Measurements from ENCODE around the gene ZBED4.
"Not testable (repeated sequence)": the region's sequence is repeated elsewhere in the genome, so short reads cannot be mapped to it uniquely, and the experiment has no call there.

ZBED4 gene

DNA sequence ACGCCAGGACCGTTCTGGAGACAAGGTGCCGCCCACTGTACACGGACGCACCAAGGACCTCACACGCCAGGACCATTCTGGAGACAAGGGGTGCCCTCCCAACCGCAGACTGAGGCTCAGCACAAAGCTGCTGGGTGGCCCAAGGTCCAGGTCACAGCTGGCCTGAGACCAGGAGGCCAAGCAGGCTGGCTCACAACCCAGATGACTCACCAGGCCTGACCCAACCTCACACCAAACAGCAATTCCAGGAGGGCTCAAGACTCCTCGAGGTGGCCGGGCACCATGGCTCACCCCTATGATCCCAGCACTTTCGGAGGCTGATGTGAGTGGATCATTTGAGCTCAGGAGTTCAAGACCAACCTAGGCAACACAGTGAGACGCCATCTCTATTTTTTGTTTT is 40.8 kb upstream of the ZBED4 start:
- TF ChIP-seq YY1 (IDR thresholded peaks at IDR 0.05; ENCODE audit: insufficient read depth, insufficient read length) (no peak), SUZ12 (IDR thresholded peaks at IDR 0.05; ENCODE audit: extremely low read depth, insufficient read depth, insufficient read length) (no peak), ZNF274 (IDR thresholded peaks at IDR 0.05; ENCODE audit: low read depth, low read length) (no peak)
- DNase-seq (ENCODE audit: low read depth, low spot score): no peak
- H3K9me3 ChIP-seq (ENCODE audit: insufficient read depth, low read length): no peaks in the 10 kb centered on the region
- peaks cover 2% of the 10 kb centered on the region for H3K4me1 ChIP-seq (ENCODE audit: insufficient read depth, insufficient read length)
- H3K9ac ChIP-seq (ENCODE audit: insufficient read length, low read depth): no peak overlapping the region
- no peak overlapping the region for H3K4me3 ChIP-seq (ENCODE audit: insufficient read length, low read depth)
- H3K27me3 ChIP-seq (ENCODE audit: insufficient read depth, insufficient read length): no peaks in the 10 kb centered on the region
- peaks cover 60% of the 10 kb centered on the region for H3K36me3 ChIP-seq (ENCODE audit: insufficient read depth, insufficient read length, low read length)

DNA sequence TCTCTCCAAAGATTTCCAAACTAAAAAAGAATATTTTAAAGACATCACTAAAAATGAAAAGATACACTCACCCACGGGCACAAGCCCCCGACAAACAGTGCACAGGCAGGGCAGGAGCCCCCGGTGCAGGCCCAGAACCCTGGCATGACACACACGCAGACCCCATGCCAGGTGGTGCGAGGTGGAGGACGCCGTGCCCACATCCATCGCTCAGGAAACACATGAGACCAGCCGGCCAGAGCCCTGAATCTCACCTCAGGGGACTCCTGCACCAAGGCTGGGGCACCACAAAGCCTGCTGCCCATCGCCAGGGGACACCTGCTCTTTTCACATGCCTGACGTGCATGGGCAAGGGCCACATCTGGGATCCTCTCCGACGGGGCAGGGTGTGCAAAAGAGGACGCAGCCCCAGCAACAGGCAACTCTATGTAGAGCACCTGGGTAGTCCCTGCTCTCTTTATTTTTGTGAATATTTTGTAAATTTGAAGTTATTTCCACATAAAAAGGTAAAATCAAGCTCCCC is 39.4 kb upstream of the ZBED4 start:
- Histone ChIP-seq H3K36me3 (ENCODE audit: insufficient read depth, insufficient read length, low read length) (peaks cover 64% of the 10 kb centered on the region), H3K27me3 (ENCODE audit: insufficient read depth, insufficient read length) (no peaks in the 10 kb centered on the region), H3K4me1 (ENCODE audit: insufficient read depth, insufficient read length) (peaks cover 2% of the 10 kb centered on the region), H3K4me3 (ENCODE audit: insufficient read length, low read depth) (no peak overlapping the region), H3K9ac (ENCODE audit: insufficient read length, low read depth) (no peak overlapping the region), H3K9me3 (ENCODE audit: insufficient read depth, low read length) (no peaks in the 10 kb centered on the region)
- DNase-seq (ENCODE audit: low read depth, low spot score): no peak
- TF ChIP-seq SUZ12 (IDR thresholded peaks at IDR 0.05; ENCODE audit: extremely low read depth, insufficient read depth, insufficient read length) (no peak), ZNF274 (IDR thresholded peaks at IDR 0.05; ENCODE audit: low read depth, low read length) (no peak), YY1 (IDR thresholded peaks at IDR 0.05; ENCODE audit: insufficient read depth, insufficient read length) (no peak)

- Histone ChIP-seq H3K9ac (ENCODE audit: insufficient read length, low read depth) (no peak overlapping the region), H3K27me3 (ENCODE audit: insufficient read depth, insufficient read length) (no peaks in the 10 kb centered on the region), H3K36me3 (ENCODE audit: insufficient read depth, insufficient read length, low read length) (peaks cover 67% of the 10 kb centered on the region), H3K4me1 (ENCODE audit: insufficient read depth, insufficient read length) (peaks cover 2% of the 10 kb centered on the region), H3K9me3 (ENCODE audit: insufficient read depth, low read length) (no peaks in the 10 kb centered on the region), H3K4me3 (ENCODE audit: insufficient read length, low read depth) (no peak overlapping the region)
- no peak for TF ChIP-seq SUZ12 (IDR thresholded peaks at IDR 0.05; ENCODE audit: extremely low read depth, insufficient read depth, insufficient read length)
- TF ChIP-seq YY1 (IDR thresholded peaks at IDR 0.05; ENCODE audit: insufficient read depth, insufficient read length): no peak
- TF ChIP-seq ZNF274 (IDR thresholded peaks at IDR 0.05; ENCODE audit: low read depth, low read length): no peak
- no peak for DNase-seq (ENCODE audit: low read depth, low spot score)
Measured at GRCh38 chr22:49814856-49815255, 38.8 kb upstream of the ZBED4 start.

DNA sequence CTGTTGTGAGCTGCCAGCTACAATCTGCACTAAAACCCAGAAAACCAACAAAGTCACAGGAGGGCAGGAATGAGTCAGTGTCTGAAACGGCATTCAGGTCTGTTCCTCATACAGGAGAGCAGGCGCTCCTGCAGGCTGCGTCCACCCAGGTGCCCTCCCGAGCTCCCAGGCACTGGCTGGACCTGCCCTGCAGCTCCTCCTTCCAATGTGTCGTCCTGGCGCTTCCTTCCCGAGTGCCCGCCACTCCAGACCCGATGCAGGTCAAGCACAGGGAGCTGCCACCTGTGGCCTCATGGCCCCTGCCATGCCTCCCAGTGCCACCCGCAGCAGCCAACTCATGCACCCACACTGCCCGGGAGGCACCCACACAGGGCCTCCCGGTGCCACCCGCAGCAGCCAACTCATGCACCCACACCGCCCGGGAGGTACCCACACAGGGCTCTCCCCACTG is 38.0 kb upstream of the ZBED4 start:
- no peak for DNase-seq (ENCODE audit: low read depth, low spot score)
- Histone ChIP-seq H3K4me3 (ENCODE audit: insufficient read length, low read depth) (no peak overlapping the region), H3K36me3 (ENCODE audit: insufficient read depth, insufficient read length, low read length) (peaks cover 74% of the 10 kb centered on the region), H3K9ac (ENCODE audit: insufficient read length, low read depth) (no peak overlapping the region), H3K27me3 (ENCODE audit: insufficient read depth, insufficient read length) (no peaks in the 10 kb centered on the region), H3K4me1 (ENCODE audit: insufficient read depth, insufficient read length) (peaks cover 2% of the 10 kb centered on the region), H3K9me3 (ENCODE audit: insufficient read depth, low read length) (no peaks in the 10 kb centered on the region)
- no peak for TF ChIP-seq SUZ12 (IDR thresholded peaks at IDR 0.05; ENCODE audit: extremely low read depth, insufficient read depth, insufficient read length)
- no peak for TF ChIP-seq YY1 (IDR thresholded peaks at IDR 0.05; ENCODE audit: insufficient read depth, insufficient read length)
- no peak for TF ChIP-seq ZNF274 (IDR thresholded peaks at IDR 0.05; ENCODE audit: low read depth, low read length)

GRCh38 chr22:49817359-49817758 is 36.3 kb upstream of the ZBED4 start:
- TF ChIP-seq SUZ12 (IDR thresholded peaks at IDR 0.05; ENCODE audit: extremely low read depth, insufficient read depth, insufficient read length) (no peak), YY1 (IDR thresholded peaks at IDR 0.05; ENCODE audit: insufficient read depth, insufficient read length) (no peak), ZNF274 (IDR thresholded peaks at IDR 0.05; ENCODE audit: low read depth, low read length) (no peak)
- Histone ChIP-seq H3K36me3 (ENCODE audit: insufficient read depth, insufficient read length, low read length) (peaks cover 80% of the 10 kb centered on the region), H3K27me3 (ENCODE audit: insufficient read depth, insufficient read length) (no peaks in the 10 kb centered on the region), H3K9ac (ENCODE audit: insufficient read length, low read depth) (no peak overlapping the region), H3K9me3 (ENCODE audit: insufficient read depth, low read length) (no peaks in the 10 kb centered on the region), H3K4me3 (ENCODE audit: insufficient read length, low read depth) (no peak overlapping the region), H3K4me1 (ENCODE audit: insufficient read depth, insufficient read length) (peaks cover 2% of the 10 kb centered on the region)
- DNase-seq (ENCODE audit: low read depth, low spot score): no peak

GRCh38 chr22:49820984-49821383 is 32.7 kb upstream of the ZBED4 start:
- no peak overlapping the region for H3K9ac ChIP-seq (ENCODE audit: insufficient read length, low read depth)
- H3K4me3 ChIP-seq (ENCODE audit: insufficient read length, low read depth): no peak overlapping the region
- no peaks in the 10 kb centered on the region for H3K27me3 ChIP-seq (ENCODE audit: insufficient read depth, insufficient read length)
- TF ChIP-seq ZNF274 (IDR thresholded peaks at IDR 0.05; ENCODE audit: low read depth, low read length): no peak
- no peak for TF ChIP-seq YY1 (IDR thresholded peaks at IDR 0.05; ENCODE audit: insufficient read depth, insufficient read length)
- no peak for TF ChIP-seq SUZ12 (IDR thresholded peaks at IDR 0.05; ENCODE audit: extremely low read depth, insufficient read depth, insufficient read length)
- H3K4me1 ChIP-seq (ENCODE audit: insufficient read depth, insufficient read length): peaks cover 5% of the 10 kb centered on the region
- DNase-seq (ENCODE audit: low read depth, low spot score): no peak
- H3K36me3 ChIP-seq (ENCODE audit: insufficient read depth, insufficient read length, low read length): peaks cover 85% of the 10 kb centered on the region
- H3K9me3 ChIP-seq (ENCODE audit: insufficient read depth, low read length): peaks cover 12% of the 10 kb centered on the region; the same call in 1 of the 2 replicates

DNA sequence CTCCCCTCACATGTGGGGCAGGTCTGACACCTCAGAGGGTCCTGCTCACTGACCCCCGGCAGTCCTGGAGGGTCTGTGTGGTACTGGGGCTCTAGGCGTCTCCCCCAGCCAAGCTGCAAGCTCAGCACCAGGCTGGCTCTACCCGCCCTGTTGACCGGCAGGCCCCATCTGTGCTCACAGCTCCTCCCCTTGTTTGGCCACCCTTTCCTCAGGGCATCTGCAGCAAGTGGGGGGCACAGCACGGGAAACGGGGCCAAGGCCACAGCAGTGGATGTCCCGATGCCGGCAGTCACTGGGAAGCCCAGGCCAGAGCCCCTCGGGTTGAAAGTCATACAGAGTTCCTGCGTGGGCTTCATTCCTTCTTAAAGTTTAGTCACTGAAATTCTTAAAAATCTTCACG is 31.9 kb upstream of the ZBED4 start:
- not testable (repeated sequence) for DNase-seq (ENCODE audit: low read depth, low spot score); H3K4me3 ChIP-seq (ENCODE audit: insufficient read length, low read depth); H3K9ac ChIP-seq (ENCODE audit: insufficient read length, low read depth); H3K27me3 ChIP-seq (ENCODE audit: insufficient read depth, insufficient read length); H3K4me1 ChIP-seq (ENCODE audit: insufficient read depth, insufficient read length)
- Histone ChIP-seq H3K36me3 (ENCODE audit: insufficient read depth, insufficient read length, low read length) (peaks cover 80% of the 10 kb centered on the region), H3K9me3 (ENCODE audit: insufficient read depth, low read length) (peaks cover 15% of the 10 kb centered on the region; the same call in 1 of the 2 replicates)
